ENCODE data around the gene FUZ. TPM values are rescaled to one million over a fixed set of nuclear protein-coding genes. Genes with fewer than 3 reads are reported as not detected.

Gene FUZ
- total and polyA plus RNA-seq, 2 of the 8 experiments (the other 6 are each of a cell fraction or from before 2014, with no cell fraction given): 28.4 to 33.9 TPM

DNA sequence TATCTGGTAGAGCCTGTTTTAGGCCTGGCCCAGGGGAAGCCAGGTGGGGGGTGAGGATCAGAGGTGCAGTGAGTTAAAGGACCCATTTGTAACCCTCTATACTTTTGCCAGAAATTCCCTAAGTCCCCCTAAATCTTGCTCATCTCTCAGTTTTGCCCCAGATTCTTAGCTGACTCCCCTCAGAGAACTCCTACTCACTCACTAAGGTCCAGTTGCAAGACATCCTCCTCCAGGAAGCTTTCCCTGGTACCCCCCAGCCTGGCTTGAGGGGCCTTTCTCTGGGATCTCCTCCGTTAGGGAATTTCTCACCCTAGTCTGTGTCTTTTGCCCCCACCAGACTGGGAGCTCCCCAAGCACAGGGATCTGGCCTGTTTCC is 51.9 kb downstream of the FUZ start:
- Histone ChIP-seq H2BK20ac (ENCODE audit: low read length) (no peak overlapping the region), H3K36me3 (ENCODE audit: control insufficient read depth in 2 of 4, insufficient read depth in 4 of 4, low read length in 3 of 4) (no peaks in the 10 kb centered on the region), H3K14ac (ENCODE audit: insufficient read length) (no peak overlapping the region), H2BK5ac (ENCODE audit: low read depth, low read length) (no peak overlapping the region), H3K79me2 (ENCODE audit: control insufficient read depth in 1 of 2, insufficient read depth in 2 of 2, low read length in 2 of 2) (no peaks in the 10 kb centered on the region), H2AK5ac (ENCODE audit: low read depth, low read length) (no peak overlapping the region), H3K4ac (replicated peaks; ENCODE audit: insufficient read length, low read depth, low read length) (no peak overlapping the region), H3K23ac (ENCODE audit: insufficient read length) (no peak overlapping the region), H3K27me3 (replicated peaks in 1 of 4; ENCODE audit: control insufficient read depth in 3 of 4, extremely low read depth in 1 of 4, insufficient read depth in 3 of 4, low read length in 3 of 4) (no peaks in the 10 kb centered on the region), H3K4me1 (replicated peaks in 1 of 4; ENCODE audit: control insufficient read depth in 3 of 4, insufficient read depth in 4 of 4, low read length in 3 of 4) (peaks cover 0 to 6% (median 3%) of the 10 kb centered on the region in 4 experiments; a peak in 3 of 7 replicates), H4K5ac (ENCODE audit: insufficient read length, low read depth, low read length) (no peak overlapping the region), H3K9ac (replicated peaks in 1 of 4; ENCODE audit: extremely low read depth in 1 of 4, low read depth in 3 of 4, low read length in 3 of 4) (no peak overlapping the region), H2BK120ac (replicated peaks; ENCODE audit: low read depth, low read length) (no peak overlapping the region), H3K18ac (ENCODE audit: extremely low read depth, low read length) (no peak overlapping the region), H3K9me3 (ENCODE audit: insufficient read depth in 2 of 2, low read depth in 1 of 2, low read length in 1 of 2) (peaks cover 0 to under 1% of the 10 kb centered on the region in 2 experiments; a peak in 1 of 4 replicates), H4K20me1 (replicated peaks in 1 of 2; ENCODE audit: control insufficient read depth in 1 of 2, insufficient read depth in 2 of 2, low read length in 2 of 2) (no peaks in the 10 kb centered on the region), H3K27ac (ENCODE audit: low read depth, low read length) (no peak overlapping the region), H2BK15ac (ENCODE audit: low read length) (no peak overlapping the region), H3K23me2 (ENCODE audit: low read depth, low read length) (peaks cover 7% of the 10 kb centered on the region), H3K79me1 (ENCODE audit: low read depth, low read length) (no peaks in the 10 kb centered on the region), H4K91ac (replicated peaks; ENCODE audit: insufficient read length, low read length) (no peak overlapping the region), H3K4me2 (ENCODE audit: insufficient read depth in 1 of 2, low read depth in 2 of 2, low read length in 2 of 2) (no peak overlapping the region), H2AFZ (ENCODE audit: low read length) (no peak overlapping the region), H4K8ac (ENCODE audit: extremely low read depth, insufficient read depth, low read length) (no peak overlapping the region), H3K4me3 (ENCODE audit: extremely low read depth in 1 of 4, insufficient read depth in 2 of 4, low read depth in 3 of 4, low read length in 4 of 4) (no peak overlapping the region), H2BK12ac (ENCODE audit: low read depth, low read length) (no peak overlapping the region), H3K56ac (replicated peaks; ENCODE audit: insufficient read length, low read depth, low read length) (no peak overlapping the region)
- WGBS, 2 experiments (ENCODE audit: extremely low coverage in 1 of 2, insufficient coverage in 1 of 2, insufficient read length in 1 of 2, insufficient replicate concordance in 2 of 2, low coverage in 1 of 2, low lambda C conversion rate in 2 of 2, missing lambda C conversion rate in 1 of 2): 80% methylated on average over 1 of the region's 1 CpG; no CpG with 5 or more reads in 1 of the 2 experiments
- TF ChIP-seq BACH1 (IDR thresholded peaks at IDR 0.05; ENCODE audit: low read length): no peak
- no peak for TF ChIP-seq TCF12 (IDR thresholded peaks at IDR 0.05; ENCODE audit: low read depth, low read length)
- no peak for FAIRE-seq
- ChIA-PET CTCF (ENCODE audit: partially characterized antibody) (interaction anchor here (1.1 to 4.4 kb wide), 3 partner anchors 11 to 77 kb away, joined by 3 to 27 read pairs (median 3); no protein-coding TSS in a partner anchor), POLR2A (ENCODE audit: partially characterized antibody) (interaction anchor here (0.5 to 1.2 kb wide), 3 partner anchors 12 to 71 kb away, joined by 3 to 4 read pairs (median 4); partner anchors contain the start of gene ADM5)
- DNase-seq (ENCODE audit: low read depth in 1 of 2, low spot score in 2 of 2): no peak

All from H1 (cell line).